ENCODE results near the gene PRDX5.

PRDX5 gene

DNA sequence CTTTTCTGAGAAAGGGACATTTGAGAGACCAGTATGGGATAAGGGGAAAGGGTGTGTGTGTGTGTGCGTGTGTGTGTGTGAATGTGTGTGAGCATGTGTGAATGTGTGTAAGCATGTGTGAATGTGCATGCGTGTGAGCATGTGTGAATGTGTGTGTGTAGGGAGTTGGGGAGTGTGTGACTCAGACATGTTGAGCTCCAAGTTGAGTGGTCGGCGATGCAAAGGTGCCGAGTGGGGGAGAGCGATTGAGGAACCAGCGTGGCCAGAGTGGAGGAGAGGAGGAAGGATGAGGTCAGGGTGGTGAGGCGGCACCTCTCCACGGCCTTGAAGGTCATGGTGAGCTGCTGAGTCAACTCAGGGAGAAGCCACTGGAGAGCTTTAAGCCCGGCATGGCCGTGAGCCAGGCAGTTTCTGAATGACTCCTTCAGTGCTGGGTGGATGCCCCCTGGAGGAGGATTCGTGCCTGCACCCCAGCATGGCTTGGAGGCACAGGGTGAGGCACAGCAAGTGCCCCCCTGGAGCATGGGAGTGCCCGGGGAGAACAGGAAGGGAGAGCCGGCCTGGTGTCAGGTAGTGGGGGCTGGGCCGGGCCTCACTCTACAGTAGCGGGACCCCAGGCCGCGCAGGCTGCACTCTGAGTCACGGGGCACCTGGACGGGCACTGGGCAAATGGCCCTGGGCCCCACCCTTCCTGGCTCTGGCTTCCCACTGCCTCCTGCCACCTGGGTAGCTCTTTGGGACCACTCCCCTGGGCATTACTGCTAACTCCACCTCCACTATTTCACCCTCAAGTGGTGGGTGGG is 13.8 kb downstream of the PRDX5 start:
- peak; percentile 56 for DNase-seq
- Histone ChIP-seq H3K9ac (ENCODE audit: low read length) (no peak overlapping the region), H3K9me3 (replicated peaks; ENCODE audit: insufficient read depth, low read length) (no peaks in the 10 kb centered on the region), H3K9me2 (replicated peaks; ENCODE audit: insufficient read depth, low read length) (no peaks in the 10 kb centered on the region), H3K4me1 (ENCODE audit: low read length) (peaks cover 4% of the 10 kb centered on the region; the same call in 1 of the 2 replicates), H4K20me1 (ENCODE audit: insufficient read depth, low read length) (no peaks in the 10 kb centered on the region), H3K4me2 (ENCODE audit: low read depth, low read length) (no peak overlapping the region), H2AFZ (ENCODE audit: low read length) (peak overlapping the region; percentile 51; the same call in 1 of the 2 replicates), H3K79me2 (ENCODE audit: low read length) (no peaks in the 10 kb centered on the region), H3F3A (ENCODE audit: insufficient read depth, low read length) (no peaks in the 10 kb centered on the region), H3K27ac (ENCODE audit: low read length) (no peak overlapping the region), H3K27me3 (replicated peaks; ENCODE audit: insufficient read depth, low read length) (0 out of 2 replicates have a peak, but pooled peaks cover 3% of the 10 kb centered on the region), H3K4me3 (ENCODE audit: low read length) (no peak overlapping the region), H3K36me3 (replicated peaks; ENCODE audit: insufficient read depth, low read length) (no peaks in the 10 kb centered on the region)
- TF ChIP-seq, protein P1, sequence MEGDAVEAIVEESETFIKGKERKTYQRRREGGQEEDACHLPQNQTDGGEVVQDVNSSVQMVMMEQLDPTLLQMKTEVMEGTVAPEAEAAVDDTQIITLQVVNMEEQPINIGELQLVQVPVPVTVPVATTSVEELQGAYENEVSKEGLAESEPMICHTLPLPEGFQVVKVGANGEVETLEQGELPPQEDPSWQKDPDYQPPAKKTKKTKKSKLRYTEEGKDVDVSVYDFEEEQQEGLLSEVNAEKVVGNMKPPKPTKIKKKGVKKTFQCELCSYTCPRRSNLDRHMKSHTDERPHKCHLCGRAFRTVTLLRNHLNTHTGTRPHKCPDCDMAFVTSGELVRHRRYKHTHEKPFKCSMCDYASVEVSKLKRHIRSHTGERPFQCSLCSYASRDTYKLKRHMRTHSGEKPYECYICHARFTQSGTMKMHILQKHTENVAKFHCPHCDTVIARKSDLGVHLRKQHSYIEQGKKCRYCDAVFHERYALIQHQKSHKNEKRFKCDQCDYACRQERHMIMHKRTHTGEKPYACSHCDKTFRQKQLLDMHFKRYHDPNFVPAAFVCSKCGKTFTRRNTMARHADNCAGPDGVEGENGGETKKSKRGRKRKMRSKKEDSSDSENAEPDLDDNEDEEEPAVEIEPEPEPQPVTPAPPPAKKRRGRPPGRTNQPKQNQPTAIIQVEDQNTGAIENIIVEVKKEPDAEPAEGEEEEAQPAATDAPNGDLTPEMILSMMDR (IDR thresholded peaks at IDR 0.05; ENCODE audit: low read length) = peak; percentile 50
- TF ChIP-seq EZH2 (optimal IDR thresholded peaks at IDR 0.05; ENCODE audit: low read depth, low read length) = no peak

DNA sequence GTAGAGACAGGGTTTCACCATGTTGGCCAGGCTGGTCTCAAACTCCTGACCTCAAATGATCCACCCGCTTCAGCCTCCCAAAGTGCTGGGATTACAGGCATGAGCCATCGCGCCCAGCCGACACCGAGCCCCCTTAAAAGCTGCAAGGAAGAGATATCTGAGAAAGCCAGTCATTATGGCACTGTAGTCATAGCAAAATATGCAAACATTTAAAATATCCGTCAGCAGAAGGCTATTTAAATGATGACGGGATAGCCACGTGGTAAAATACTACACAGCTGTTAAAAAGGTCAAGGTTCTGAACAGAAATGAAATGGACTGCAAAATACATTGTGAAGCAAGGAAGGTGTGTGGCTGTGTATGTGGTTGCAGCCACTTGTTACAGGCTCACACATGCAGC is 15.6 kb downstream of the PRDX5 start:
- no peaks in the 10 kb centered on the region for H3K9me2 ChIP-seq (replicated peaks; ENCODE audit: insufficient read depth, low read length)
- H3K9ac ChIP-seq (ENCODE audit: low read length) = no peak overlapping the region
- H3K79me2 ChIP-seq (ENCODE audit: low read length) = no peaks in the 10 kb centered on the region
- H3F3A ChIP-seq (ENCODE audit: insufficient read depth, low read length) = no peaks in the 10 kb centered on the region
- H2AFZ ChIP-seq (ENCODE audit: low read length) = no peak overlapping the region
- H3K9me3 ChIP-seq (replicated peaks; ENCODE audit: insufficient read depth, low read length) = no peaks in the 10 kb centered on the region
- no peak overlapping the region for H3K27ac ChIP-seq (ENCODE audit: low read length)
- DNase-seq = no peak
- peaks cover 4% of the 10 kb centered on the region; the same call in 1 of the 2 replicates for H3K4me1 ChIP-seq (ENCODE audit: low read length)
- H3K36me3 ChIP-seq (replicated peaks; ENCODE audit: insufficient read depth, low read length) = no peaks in the 10 kb centered on the region
- no peaks in the 10 kb centered on the region for H3K27me3 ChIP-seq (replicated peaks; ENCODE audit: insufficient read depth, low read length)
- H4K20me1 ChIP-seq (ENCODE audit: insufficient read depth, low read length) = no peaks in the 10 kb centered on the region
- TF ChIP-seq, protein P1 (IDR thresholded peaks at IDR 0.05; ENCODE audit: low read length) = no peak
- TF ChIP-seq EZH2 (optimal IDR thresholded peaks at IDR 0.05; ENCODE audit: low read depth, low read length) (no peak), EZH2phosphoT487 (IDR thresholded peaks at IDR 0.05; ENCODE audit: low read length) (no peak)
- H3K4me3 ChIP-seq (ENCODE audit: low read length) = no peak overlapping the region
- no peak overlapping the region for H3K4me2 ChIP-seq (ENCODE audit: low read depth, low read length)

DNA sequence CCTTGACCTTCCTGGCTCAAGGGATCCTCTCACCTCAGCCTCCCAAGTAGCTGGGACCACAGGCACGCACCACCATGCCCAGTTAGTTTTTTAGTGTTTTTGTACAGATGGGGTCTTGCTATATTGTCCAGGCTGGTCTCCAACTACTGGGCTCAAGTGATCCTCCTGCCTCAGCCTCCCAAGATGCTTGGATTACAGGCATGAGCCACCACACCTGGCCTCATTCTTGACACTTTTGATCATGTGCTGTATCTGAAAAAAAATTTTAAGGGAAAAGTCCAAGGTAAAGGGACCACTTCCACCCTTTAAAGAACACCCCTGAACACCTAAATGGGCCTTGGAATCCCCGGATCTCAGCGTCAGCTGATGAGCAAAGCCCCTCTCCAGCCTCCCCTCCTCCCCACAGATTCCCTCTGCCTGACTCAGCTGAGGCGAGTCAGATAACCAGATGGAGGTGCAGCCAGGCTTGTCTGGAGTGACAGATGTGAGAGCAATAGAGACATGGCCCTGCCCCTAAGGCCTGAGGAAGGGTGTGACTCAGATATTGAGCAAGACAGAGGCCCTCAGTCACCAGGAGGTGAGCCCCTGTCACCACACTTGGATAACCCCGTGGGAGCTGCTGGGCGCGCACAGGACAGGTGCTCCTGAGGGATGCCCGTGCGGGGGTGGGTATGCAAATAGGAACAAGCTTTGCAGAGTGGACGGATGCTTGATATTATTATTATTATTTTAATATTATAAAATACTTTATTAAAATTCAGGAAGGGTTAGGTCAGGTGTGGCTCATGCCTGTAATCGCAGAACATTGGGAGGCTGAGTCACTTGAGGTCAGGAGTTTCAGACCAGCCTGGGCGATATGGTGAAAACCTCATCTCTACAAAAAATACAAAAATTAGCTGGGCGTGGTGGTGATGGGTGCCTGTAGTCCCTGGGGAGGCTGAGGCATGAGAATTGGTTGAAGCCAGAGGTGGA is 17.1 kb downstream of the PRDX5 start:
- no peaks in the 10 kb centered on the region for H3K9me2 ChIP-seq (replicated peaks; ENCODE audit: insufficient read depth, low read length)
- H2AFZ ChIP-seq (ENCODE audit: low read length) = no peak overlapping the region
- H3K9ac ChIP-seq (ENCODE audit: low read length) = no peak overlapping the region
- H3K79me2 ChIP-seq (ENCODE audit: low read length) = peaks cover 8% of the 10 kb centered on the region
- TF ChIP-seq EZH2 (optimal IDR thresholded peaks at IDR 0.05; ENCODE audit: low read depth, low read length) = no peak
- TF ChIP-seq, protein P1 (IDR thresholded peaks at IDR 0.05; ENCODE audit: low read length) = no peak
- TF ChIP-seq EZH2phosphoT487 (IDR thresholded peaks at IDR 0.05; ENCODE audit: low read length) = no peak
- H3K36me3 ChIP-seq (replicated peaks; ENCODE audit: insufficient read depth, low read length) = no peaks in the 10 kb centered on the region
- H3K27ac ChIP-seq (ENCODE audit: low read length) = no peak overlapping the region
- H3K4me1 ChIP-seq (ENCODE audit: low read length) = peaks cover 4% of the 10 kb centered on the region; the same call in 1 of the 2 replicates
- H3K4me2 ChIP-seq (ENCODE audit: low read depth, low read length) = no peak overlapping the region
- DNase-seq = no peak
- H3K4me3 ChIP-seq (ENCODE audit: low read length) = no peak overlapping the region
- H3K27me3 ChIP-seq (replicated peaks; ENCODE audit: insufficient read depth, low read length) = no peaks in the 10 kb centered on the region
- no peaks in the 10 kb centered on the region for H4K20me1 ChIP-seq (ENCODE audit: insufficient read depth, low read length)
- peaks cover 7% of the 10 kb centered on the region; the same call in 1 of the 2 replicates for H3F3A ChIP-seq (ENCODE audit: insufficient read depth, low read length)
- H3K9me3 ChIP-seq (replicated peaks; ENCODE audit: insufficient read depth, low read length) = no peaks in the 10 kb centered on the region

Data from MM.1S (cell line).